Esophagus squamous epithelium (tissue), 5 donors: ENCODE results near the gene VPS41. TPM values are rescaled to one million over a fixed set of nuclear protein-coding genes. Genes with fewer than 3 reads are reported as not detected.

Source experiments
- DNase-seq: peaks from one replicate; lab custom pipeline; 2025; lab: John Stamatoyannopoulos, UW
- H3K27ac ChIP-seq, 4 donors: fragments of 200-600 bp; sonication (generic); one replicate each; pipeline ENCODE4 v1.5.1; 2016 to 2019; ENCODE audit warnings: mild to moderate bottlenecking in 1 of 4
- H3K27me3 ChIP-seq, 4 donors: fragments of 200-600 bp; sonication (generic); 1 replicate in 3 of 4; 2 replicates in 1 of 4; pipeline versions ENCODE4 v1.5.1 to v1.6.0; 2017 to 2021; ENCODE audit warnings: antibody characterized with exemption in 1 of 4
- H3K36me3 ChIP-seq, 3 donors: fragments of 200-600 bp; sonication (generic); one replicate each; pipeline ENCODE4 v1.5.1; 2016 to 2019
- H3K4me1 ChIP-seq, 3 donors: fragments of 200-600 bp; sonication (generic); one replicate each; pipeline ENCODE4 v1.5.1; 2017 to 2019
- H3K4me3 ChIP-seq, 4 donors: fragments of 200-600 bp; sonication (generic); 1 replicate in 3 of 4; 2 replicates in 1 of 4; pipeline ENCODE4 v1.5.1; 2016 to 2019; ENCODE audit warnings: mild to moderate bottlenecking in 2 of 4, moderate library complexity in 1 of 4
- H3K9me3 ChIP-seq, 3 donors: fragments of 200-600 bp; sonication (generic); one replicate each; pipeline ENCODE4 v1.5.1; 2016 to 2019
- CTCF ChIP-seq, 6 experiments: fragments of 450-650 bp in 4 of 6; fragments of 200-600 bp in 2 of 6; sonication (generic) in 2 of 6; IDR thresholded peaks; one replicate each; pipeline ENCODE4 v1.5.1; 2016 to 2019; ENCODE audit warnings: antibody characterized with exemption in 6 of 6, mild to moderate bottlenecking in 4 of 6, moderate library complexity in 4 of 6
- POLR2A ChIP-seq, 4 donors: fragments of 450-650 bp; IDR thresholded peaks; one replicate each; pipeline ENCODE4 v1.6.1; 2017; ENCODE audit warnings: antibody characterized with exemption in 4 of 4, mild to moderate bottlenecking in 4 of 4, moderate library complexity in 3 of 4
- WGBS, 2 donors: methylation state at CpG; one replicate each; pipeline ENCODE4 v1.1.5; 2018; 5-methylcytosine and 5-hydroxymethylcytosine counted together
- intact Hi-C: fragments of 100-400 bp; cut with DNase I; formaldehyde crosslinking; loops from one replicate; pipeline ENCODE4 v1.15.0; 2022
- total RNA-seq, 4 donors: library from RNA; depleted of rRNA; stranded (reverse); fragments of >200 nt; gene quantifications; one replicate each; pipeline ENCODE4 v1.1.0, GENCODE V29; 2016
- donor health status: DM: yes; HTN: yes; CAD: no.

Gene VPS41
- total RNA-seq, 4 donors from 2014 or later = 14.3 to 25.5 (median 23.2) TPM

GRCh38 chr7:38743899-38744298 lies 165.1 kb downstream of the VPS41 start:
- WGBS, 2 donors = 64 to 74% methylated on average over 1 of the region's 1 CpG
- Histone ChIP-seq H3K27ac (no peak overlapping the region), H3K27me3 (no peaks in the 10 kb centered on the region), H3K4me1 (no peaks in the 10 kb centered on the region), H3K9me3 (no peaks in the 10 kb centered on the region), H3K36me3 (peaks cover 0 to 88% (median 7%) of the 10 kb centered on the region in 3 donors), H3K4me3 (no peak overlapping the region)
- DNase-seq = no peak
- intact Hi-C loops = no loop called here
- TF ChIP-seq CTCF (IDR thresholded peaks at IDR 0.05) = no peak
- TF ChIP-seq POLR2A (IDR thresholded peaks at IDR 0.05) = no peak

- Histone ChIP-seq H3K27ac (no peak overlapping the region), H3K4me1 (no peaks in the 10 kb centered on the region), H3K4me3 (no peak overlapping the region), H3K9me3 (no peaks in the 10 kb centered on the region), H3K27me3 (no peaks in the 10 kb centered on the region), H3K36me3 (peaks cover 0 to 87% (median 7%) of the 10 kb centered on the region in 3 donors)
- 89 to 91% methylated on average over 4 of the region's 4 CpGs for WGBS, 2 donors
- TF ChIP-seq CTCF (IDR thresholded peaks at IDR 0.05) (no peak), POLR2A (IDR thresholded peaks at IDR 0.05) (no peak)
- no peak for DNase-seq
- intact Hi-C loops = no loop called here
Measured at GRCh38 chr7:38740041-38740440, 168.9 kb downstream of the VPS41 start.

- 83 to 93% methylated on average over 4 of the region's 4 CpGs for WGBS, 2 donors
- intact Hi-C loops = no loop called here
- H3K36me3 ChIP-seq = peaks cover 0 to 62% (median 7%) of the 10 kb centered on the region in 3 donors
Measured at GRCh38 chr7:38736138-38736537, 172.9 kb downstream of the VPS41 start.

GRCh38 chr7:38731215-38731614 lies 177.8 kb downstream of the VPS41 start:
- Histone ChIP-seq H3K27ac (no peak overlapping the region), H3K27me3 (no peaks in the 10 kb centered on the region), H3K4me1 (no peaks in the 10 kb centered on the region), H3K36me3 (peaks cover 0 to 61% (median 0%) of the 10 kb centered on the region in 3 donors), H3K9me3 (no peaks in the 10 kb centered on the region), H3K4me3 (no peak overlapping the region)
- intact Hi-C loops = no loop called here
- no peak for DNase-seq
- no peak for TF ChIP-seq POLR2A (IDR thresholded peaks at IDR 0.05)
- TF ChIP-seq CTCF (IDR thresholded peaks at IDR 0.05) = no peak
- WGBS, 2 donors = 91 to 96% methylated on average over 2 of the region's 2 CpGs

More at GRCh38 chr7:38736138-38736537, 172.9 kb downstream of the VPS41 start:
- no peak for DNase-seq
- no peaks in the 10 kb centered on the region for H3K4me1 ChIP-seq
- no peaks in the 10 kb centered on the region for H3K9me3 ChIP-seq
- H3K27ac ChIP-seq = no peak overlapping the region
- H3K4me3 ChIP-seq = no peak overlapping the region
- TF ChIP-seq CTCF (IDR thresholded peaks at IDR 0.05) (no peak), POLR2A (IDR thresholded peaks at IDR 0.05) (no peak)
- no peaks in the 10 kb centered on the region for H3K27me3 ChIP-seq

- no peaks in the 10 kb centered on the region for H3K9me3 ChIP-seq
- intact Hi-C loops = no loop called here
- H3K27ac ChIP-seq = no peak overlapping the region
- H3K4me3 ChIP-seq = no peak overlapping the region
- H3K27me3 ChIP-seq = no peaks in the 10 kb centered on the region
- no peak for TF ChIP-seq POLR2A (IDR thresholded peaks at IDR 0.05)
- TF ChIP-seq CTCF (IDR thresholded peaks at IDR 0.05) = no peak
- 63 to 94% methylated on average over 3 of the region's 3 CpGs for WGBS, 2 donors
- no peaks in the 10 kb centered on the region for H3K4me1 ChIP-seq
- no peak for DNase-seq
- peaks cover 0 to 72% (median 4%) of the 10 kb centered on the region in 3 donors for H3K36me3 ChIP-seq
Measured at GRCh38 chr7:38728145-38728544, 180.8 kb downstream of the VPS41 start.
